Measurements from ENCODE around the gene SLC12A8.

GRCh38 chr3:125246237-125246636, 33.7 kb upstream of the SLC12A8 start:
- TF ChIP-seq POLR2A (IDR thresholded peaks at IDR 0.05; ENCODE audit: low read depth, low read length) = no peak
- TF ChIP-seq POLR2AphosphoS5 (IDR thresholded peaks at IDR 0.05; ENCODE audit: low read depth, low read length) = no peak
- TF ChIP-seq TAF1 (IDR thresholded peaks at IDR 0.05; ENCODE audit: low read depth, low read length) = no peak
- no peak for TF ChIP-seq SPI1 (IDR thresholded peaks at IDR 0.05; ENCODE audit: low read depth, low read length)

Data from GM12891 (cell line).